H54 (cell line): ENCODE measurements around the gene DEFB123.
"Not testable (repeated sequence)": the region's sequence is repeated elsewhere in the genome, so short reads cannot be mapped to it uniquely, and the experiment has no call there.

Source experiments
- DNase-seq: peaks from one replicate; pipeline ENCODE4 v3.0.0; 2011; ENCODE audit warnings: low spot score, mixed read lengths; ENCODE audit not compliant: insufficient read length
- FAIRE-seq: peaks from 3 replicates; lab custom pipeline; 2011; peaks lifted over from hg19 to GRCh38; lab: Jason Lieb, UNC
- POLR2A ChIP-seq: IDR thresholded peaks from 2 replicates; pipeline ENCODE4 v1.6.1; 2011; ENCODE audit warnings: low read depth, mild to moderate bottlenecking, low read length

DEFB123 gene, protein sequence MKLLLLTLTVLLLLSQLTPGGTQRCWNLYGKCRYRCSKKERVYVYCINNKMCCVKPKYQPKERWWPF

DNA sequence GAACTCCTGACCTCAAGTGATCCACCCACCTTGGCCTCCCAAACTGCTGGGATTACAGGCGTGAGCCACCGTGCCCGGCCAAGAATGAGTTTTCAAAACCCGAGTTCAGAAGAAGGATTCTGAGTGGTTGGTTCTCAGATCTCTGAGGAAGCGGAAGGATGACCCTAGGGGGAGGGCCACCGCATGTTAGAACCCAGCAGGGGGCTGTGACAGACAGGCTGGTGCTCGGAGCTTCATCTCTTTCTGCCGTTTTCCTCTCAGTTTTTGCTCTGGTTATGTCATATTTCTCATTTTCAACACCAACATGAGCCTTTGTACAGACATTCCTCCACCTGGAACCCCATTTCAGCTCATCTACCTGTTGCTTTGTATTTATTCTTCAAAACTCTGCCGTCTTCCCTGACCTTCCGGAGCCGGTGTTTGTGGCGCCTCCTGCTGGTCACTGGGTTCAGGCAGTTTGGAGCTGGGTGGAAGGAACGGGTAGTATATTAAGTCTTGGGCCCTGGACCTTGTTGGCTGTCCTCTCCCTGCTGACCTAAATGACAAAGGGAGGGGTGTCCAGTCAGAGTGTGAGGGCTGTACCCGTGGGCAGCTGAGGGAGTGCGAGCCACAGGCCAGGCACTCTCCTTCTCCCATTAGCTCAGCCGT is at the start of gene DEFB123:
TSS of gene DEFB123 (plus strand) at position 621 of the 648 bp plus-strand sequence. CDS start 67 bp downstream, outside the sequence.
- DNase-seq (no peak), FAIRE-seq (no peak)
- no peak for TF ChIP-seq POLR2A

DNA sequence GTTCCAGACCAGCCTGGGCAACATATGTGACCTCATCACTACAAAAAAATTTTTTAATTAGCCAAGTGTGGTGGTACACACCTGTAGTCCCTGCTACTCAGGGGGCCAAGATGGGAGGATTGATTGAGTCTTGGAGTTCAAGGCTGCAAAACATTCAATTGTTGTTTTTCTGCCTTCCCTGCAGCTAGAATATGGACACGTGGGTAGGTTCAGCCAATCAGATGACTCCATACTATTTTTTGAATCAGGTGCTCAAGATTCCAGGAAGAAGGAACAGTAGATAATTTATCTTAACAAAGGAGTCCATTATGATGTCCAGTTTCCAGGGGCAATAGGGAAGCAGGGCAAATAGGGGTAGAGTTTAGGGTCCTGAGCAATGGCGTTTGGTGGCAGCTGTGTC is 47.6 kb upstream of the DEFB123 start:
- FAIRE-seq (no peak), DNase-seq (no peak)
- no peak for TF ChIP-seq POLR2A

DNA sequence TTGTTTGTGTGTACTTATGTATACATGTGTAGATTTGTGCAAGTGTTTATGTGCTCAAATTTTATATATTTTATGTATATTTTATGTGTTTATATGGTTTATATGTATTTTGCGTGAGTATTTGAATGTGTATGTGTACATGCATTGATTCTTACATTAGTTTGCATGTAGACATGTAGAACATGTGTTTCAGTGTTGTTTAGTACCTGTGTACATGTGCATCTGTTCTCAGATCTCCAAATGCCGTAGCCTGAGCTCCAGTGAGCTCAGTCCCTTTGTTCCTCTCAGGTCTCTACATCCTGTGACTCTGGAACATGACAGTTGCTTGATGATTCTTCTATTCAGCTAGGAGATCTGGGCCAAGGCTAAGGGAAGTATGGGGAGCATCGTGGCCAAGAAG is 45.5 kb upstream of the DEFB123 start:
- no peak for FAIRE-seq
- DNase-seq, result no peak
- TF ChIP-seq POLR2A, result no peak

DNA sequence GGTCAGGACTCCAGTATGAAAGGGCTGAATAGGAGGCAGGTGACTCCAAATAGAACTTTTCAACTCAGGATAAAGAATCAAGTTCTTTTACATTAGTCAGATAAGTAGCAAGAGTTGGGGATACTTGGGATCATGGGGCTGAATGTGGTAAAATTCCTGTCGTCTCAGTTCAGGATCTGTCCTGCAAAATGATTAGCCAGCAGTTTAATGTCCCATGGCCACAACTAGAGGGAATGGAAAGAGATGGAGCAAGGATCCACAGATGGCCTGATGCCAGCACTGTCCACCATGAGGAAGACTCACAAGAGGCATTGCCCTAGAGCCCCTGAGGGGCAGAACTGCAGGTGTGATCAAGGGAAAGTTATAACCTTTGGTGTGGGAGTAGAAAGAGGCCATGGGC is 36.5 kb upstream of the DEFB123 start:
- FAIRE-seq (no peak), DNase-seq (no peak)
- TF ChIP-seq POLR2A, result no peak

DNA sequence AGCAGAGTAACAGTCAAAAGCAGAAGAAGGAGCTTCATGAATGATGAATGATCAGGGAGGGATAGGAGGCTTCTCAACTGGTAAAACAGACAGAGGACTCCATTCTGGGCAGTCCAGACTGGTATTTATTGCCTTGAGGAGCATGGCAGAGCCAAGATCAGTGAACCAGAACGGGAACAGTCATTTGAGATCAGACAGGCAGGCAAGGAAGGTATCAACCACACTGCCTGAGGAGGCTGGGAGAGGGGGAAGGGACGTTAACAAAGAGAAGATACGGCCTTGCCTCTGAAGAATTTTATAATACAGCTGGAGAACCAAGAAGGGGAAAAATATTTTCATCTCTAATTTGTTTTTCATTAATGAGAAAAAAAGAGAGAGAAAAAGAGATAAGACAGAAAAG is 34.3 kb upstream of the DEFB123 start, which contains the start of gene DEFB121:
TSS of gene DEFB121 (minus strand) at position 101 of the 400 bp plus-strand sequence. CDS start at position 38, 63 bp downstream.
- no peak for TF ChIP-seq POLR2A
- DNase-seq, result no peak
- no peak for FAIRE-seq

DNA sequence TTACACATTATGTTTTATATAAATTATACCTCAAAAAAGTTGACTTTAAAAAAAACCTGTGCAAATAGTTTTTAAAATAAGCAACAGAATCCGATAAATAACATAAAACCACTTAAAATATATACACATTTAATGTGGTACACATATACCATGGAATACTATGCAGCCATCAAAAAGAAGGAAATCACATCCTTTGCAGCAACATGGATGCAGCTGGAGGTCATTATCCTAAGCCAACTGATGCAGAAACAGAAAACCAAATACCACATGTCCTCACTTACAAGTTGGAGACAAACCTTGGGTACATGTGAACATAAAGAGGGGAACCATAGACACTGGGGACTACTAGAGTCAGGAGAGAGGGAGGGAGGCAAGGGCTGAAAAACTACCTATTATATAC is 30.4 kb upstream of the DEFB123 start:
- DNase-seq (no peak), FAIRE-seq (no peak)
- no peak for TF ChIP-seq POLR2A

DNA sequence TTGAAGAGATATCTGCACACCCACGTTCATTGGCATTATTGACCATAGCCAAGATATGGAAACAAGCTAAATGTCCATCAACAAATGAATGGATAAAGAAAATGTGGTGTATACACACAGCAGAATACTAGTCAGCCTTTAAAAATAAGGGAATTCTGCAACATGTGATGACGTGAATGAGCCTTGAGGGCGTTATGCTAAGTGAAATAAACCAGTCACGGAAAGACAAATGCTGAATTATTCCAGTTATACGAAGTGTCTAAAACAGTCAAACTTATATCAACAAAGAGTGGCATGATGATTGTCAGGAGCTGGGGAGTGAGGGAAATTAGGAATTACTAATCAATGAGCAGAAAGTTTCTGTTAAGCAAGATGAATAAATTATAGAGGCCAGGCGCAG is 26.1 kb upstream of the DEFB123 start:
- FAIRE-seq (no peak), DNase-seq (no peak)
- TF ChIP-seq POLR2A, result no peak

DNA sequence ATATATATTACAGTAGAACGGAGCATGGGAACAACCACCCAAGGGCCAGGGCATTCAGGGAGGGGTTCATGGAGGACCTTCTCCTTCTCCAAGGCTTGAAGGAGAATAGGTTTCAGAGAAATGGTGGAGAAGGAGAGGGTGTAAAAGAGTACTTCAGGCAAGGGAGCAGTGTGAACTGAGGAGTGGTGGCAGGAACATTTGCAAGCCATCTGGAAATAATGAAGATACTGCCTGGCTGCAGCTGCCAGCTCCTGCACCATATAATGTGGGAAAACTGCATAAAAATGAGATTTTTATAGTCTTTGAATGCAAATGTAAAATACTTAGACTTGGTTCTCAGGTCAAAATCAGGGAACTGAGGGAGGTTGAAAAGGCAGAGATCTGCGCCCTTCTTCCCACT is 24.8 kb upstream of the DEFB123 start:
- no peak for TF ChIP-seq POLR2A
- FAIRE-seq, result no peak
- DNase-seq, result no peak

DNA sequence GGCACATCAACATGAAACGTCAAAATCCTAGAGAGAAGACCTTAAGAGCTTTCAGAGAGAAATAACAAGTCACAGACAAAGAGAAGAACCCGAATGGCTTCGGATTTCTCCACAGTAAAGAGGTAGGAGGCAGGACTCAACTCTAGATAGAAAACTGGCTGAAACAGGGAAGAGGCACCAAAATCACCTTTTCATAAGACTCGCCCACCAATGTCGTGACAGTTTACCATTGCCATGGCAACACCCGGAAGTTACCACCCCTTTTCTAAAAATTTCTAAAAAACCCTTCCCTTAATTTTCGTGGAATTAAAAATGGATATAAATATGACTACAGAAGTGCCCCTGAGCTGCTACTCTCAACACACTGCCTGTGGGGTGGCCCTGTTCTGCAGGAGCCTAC is 22.1 kb upstream of the DEFB123 start:
- FAIRE-seq (no peak), DNase-seq (no peak)
- TF ChIP-seq POLR2A, result no peak

DNA sequence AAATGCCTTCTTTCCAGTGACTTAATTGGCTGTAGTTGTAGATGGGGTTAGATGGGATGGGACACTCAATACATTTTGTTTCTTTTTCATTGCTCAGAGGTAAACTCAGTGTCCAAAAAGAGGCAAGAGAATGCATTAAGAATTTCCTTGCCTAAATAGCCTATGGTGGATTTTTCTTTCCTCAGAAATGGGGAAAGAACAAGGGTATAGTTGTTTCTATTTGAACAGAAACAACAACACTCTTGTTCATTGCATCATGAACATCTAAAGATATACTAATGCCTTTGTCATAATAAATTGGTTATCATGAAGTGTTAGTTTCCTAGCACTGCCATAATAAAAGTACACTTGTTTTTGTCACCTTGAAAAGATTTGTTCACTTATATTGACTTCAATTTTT is 14.6 kb upstream of the DEFB123 start:
- DNase-seq (no peak), FAIRE-seq (no peak)
- no peak for TF ChIP-seq POLR2A

DNA sequence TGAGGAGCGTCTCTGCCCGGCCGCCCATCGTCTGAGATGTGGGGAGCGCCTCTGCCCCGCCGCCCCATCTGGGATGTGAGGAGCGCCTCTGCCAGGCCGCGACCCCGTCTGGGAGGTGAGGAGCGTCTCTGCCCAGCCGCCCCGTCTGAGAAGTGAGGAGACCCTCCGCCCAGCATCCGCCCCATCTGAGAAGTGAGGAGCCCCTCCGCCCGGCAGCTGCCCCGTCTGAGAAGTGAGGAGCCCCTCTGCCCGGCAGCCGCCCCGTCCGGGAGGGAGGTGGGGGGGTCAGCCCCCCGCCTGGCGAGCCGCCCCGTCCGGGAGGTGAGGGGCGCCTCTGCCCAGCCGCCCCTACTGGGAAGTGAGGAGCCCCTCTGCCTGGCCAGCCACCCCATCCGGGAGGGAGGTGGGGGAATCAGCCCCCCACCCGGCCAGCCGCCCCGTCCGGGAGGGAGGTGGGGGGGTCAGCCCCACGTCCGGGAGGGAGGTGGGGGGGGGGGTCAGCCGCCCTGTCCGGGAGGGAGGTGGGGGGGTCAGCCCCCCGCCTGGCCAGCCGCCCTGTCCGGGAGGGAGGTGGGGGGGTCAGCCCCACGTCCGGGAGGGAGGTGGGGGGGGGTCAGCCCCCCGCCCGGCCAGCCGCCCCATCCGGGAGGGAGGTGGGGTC is 13.4 kb upstream of the DEFB123 start:
- not testable (repeated sequence) for FAIRE-seq, DNase-seq

DNA sequence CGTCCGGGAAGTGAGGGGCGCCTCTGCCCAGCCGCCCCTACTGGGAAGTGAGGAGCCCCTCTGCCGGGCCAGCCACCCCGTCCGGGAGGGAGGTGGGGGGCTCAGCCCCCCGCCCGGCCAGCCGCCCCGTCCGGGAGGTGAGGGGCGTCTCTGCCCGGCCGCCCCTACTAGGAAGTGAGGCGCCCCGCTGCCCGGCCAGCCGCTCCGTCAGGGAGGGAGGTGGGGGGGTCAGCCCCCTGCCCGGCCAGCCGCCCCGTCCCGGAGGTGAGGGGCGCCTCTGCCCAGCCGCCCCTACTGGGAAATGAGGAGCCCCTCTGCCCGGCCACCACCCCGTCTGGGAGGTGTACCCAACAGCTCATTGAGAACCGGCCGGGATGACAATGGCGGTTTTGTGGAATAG is 12.9 kb upstream of the DEFB123 start:
- FAIRE-seq, DNase-seq: not testable (repeated sequence)

DNA sequence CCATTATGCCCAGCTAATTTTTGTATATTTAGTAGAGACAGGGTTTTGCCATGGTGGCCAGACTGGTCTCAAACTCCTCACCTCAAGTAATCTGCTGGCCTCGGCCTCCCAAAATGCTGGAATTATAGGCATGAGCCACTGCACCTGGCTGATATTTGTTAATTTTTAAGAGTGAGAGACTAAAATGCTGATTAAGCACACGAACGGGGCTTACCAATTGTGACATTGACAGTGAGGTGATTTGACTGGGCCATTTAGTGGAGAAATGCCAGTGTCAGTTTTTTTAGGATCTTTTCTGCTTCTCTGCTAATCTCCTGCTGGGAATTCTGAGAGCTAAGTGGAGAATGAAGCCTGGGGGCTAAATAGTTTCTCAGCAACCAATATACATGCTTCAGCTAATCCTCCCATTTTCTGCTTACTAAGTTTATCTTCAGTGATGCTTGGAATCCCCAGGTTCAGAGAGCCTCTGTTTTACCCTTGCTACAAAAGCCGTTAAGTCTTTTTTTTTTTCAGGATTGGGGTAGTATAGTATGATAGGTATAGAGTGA is 9.8 kb upstream of the DEFB123 start:
- no peak for TF ChIP-seq POLR2A
- FAIRE-seq, result no peak

DNA sequence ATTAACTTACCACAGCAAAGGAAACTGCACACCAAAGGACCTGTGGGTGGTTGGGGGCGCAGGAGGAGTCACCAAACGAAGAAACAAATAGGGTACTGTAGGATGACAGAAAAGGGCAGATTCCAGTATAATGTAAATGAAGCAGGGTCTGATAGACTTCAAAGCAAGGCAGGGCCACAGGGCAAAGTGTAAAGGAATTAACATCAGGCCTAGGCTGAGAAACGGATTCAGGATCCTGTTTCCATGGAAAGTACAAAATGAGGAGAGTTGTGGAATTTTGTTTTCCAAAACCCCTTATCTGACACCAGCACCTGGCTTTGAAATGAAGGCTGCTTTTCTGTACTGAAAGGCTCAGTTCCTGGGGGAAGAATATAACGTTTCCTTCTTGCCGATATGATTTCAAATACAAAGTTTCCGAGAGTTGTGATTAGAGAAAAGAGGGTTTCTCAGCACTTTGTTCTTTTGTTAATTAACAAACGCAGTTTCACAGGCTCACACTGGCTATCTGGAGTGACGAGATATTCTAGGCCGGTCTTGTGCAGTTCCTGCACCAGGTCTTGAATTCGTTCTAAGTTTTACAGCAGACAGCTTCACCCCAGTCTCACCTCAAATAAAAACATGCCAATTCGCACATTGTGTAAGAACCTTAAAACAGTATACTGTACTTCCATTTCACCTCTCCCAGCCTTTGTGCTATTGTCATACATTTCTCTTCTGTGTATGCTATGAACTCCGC is 5.8 kb downstream of the DEFB123 start:
- no peak for FAIRE-seq
- no peak for DNase-seq
- no peak for TF ChIP-seq POLR2A

More for the DNA sequence above, 9.8 kb upstream of the DEFB123 start:
- DNase-seq, result no peak
